GM10266 (cell line): Measurements from ENCODE around the gene PPP1R8.
"Not testable (repeated sequence)": the region's sequence is repeated elsewhere in the genome, so short reads cannot be mapped to it uniquely, and the experiment has no call there.

Source experiments
- DNase-seq: peaks from one replicate; pipeline ENCODE4 v3.0.0; 2012; ENCODE audit errors: extremely low spot score
- CTCF ChIP-seq: IDR thresholded peaks from 2 replicates; pipeline ENCODE4 v1.5.1; 2012; ENCODE audit warnings: mild to moderate bottlenecking, low read depth; ENCODE audit not compliant: control insufficient read depth, insufficient read depth; ENCODE audit errors: missing control alignments

PPP1R8 gene

DNA sequence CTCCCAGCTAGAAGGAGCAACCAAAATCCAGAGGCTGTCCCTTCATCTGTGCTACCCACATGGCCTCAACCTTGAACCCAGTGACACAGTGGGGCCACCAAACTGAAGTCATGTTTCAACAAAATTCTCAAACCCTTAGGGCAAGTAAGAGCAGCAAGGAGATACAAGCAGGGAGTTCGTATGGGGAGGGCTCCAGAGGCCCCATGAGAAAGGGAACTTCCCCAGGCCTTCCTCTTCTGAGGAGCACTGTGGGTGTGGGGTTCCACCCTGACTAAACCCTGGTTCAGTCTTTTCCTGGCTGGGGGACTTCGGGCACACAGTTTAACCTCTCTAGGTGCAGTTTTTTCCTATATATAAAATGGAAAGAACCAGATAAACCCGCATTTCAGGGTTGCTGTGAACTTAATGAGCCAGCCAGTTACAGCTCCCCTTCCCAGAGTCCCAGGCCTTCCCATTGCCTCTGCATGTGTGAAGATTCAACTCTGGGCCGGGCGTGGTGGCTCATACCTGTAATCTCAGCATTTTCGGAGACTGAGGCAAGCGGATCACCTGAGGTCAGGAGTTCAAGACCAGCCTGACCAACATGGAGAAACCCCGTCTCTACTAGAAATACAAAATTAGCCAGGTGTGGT lies 33.8 kb downstream of the PPP1R8 start:
- DNase-seq = peak; percentile 69
- no peak for TF ChIP-seq CTCF

- no peak for TF ChIP-seq CTCF
- no peak for DNase-seq
Observed at GRCh38 chr1:27865821-27866220, 35.2 kb downstream of the PPP1R8 start.

DNA sequence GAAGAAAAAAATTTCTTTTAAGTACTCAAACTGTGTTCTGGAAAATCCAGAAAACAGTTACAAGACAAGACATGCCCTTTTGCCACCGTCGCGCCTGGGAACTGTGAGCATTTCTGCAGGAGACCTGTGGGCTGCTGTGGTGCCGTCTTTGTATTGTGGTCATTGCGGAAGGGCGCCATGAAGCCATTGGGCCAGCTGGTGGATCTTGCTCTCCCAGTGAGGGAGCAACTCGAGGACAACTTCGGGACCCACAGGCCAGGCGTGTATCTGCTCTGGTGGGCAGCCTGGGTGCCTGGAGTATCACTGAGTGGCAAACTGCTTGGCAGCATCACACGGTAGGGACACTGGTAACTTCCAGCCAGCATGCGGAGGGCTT lies 38.0 kb downstream of the PPP1R8 start:
- no peak for DNase-seq
- no peak for TF ChIP-seq CTCF

- no peak for TF ChIP-seq CTCF
- peak; percentile 55 for DNase-seq
Observed at GRCh38 chr1:27868932-27869718, 38.5 kb downstream of the PPP1R8 start.

DNA sequence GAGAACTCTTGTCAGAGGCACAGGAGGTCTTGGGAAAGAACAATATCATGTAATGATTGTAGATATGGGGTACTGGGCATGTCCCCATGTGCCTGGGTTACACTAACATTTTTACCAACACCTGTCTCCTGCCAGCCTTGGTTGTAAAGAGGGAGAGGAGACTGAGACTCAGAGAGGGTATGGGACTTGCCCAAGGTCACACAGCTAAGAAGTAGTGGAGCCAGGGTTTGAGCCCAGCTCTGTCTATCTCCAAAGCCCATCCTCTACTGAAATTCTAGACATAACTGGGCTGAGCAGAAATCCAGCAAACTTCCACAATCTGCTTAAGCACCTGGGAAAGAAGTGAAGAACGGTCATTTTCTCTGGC lies 39.1 kb downstream of the PPP1R8 start:
- no peak for DNase-seq
- no peak for TF ChIP-seq CTCF

DNA sequence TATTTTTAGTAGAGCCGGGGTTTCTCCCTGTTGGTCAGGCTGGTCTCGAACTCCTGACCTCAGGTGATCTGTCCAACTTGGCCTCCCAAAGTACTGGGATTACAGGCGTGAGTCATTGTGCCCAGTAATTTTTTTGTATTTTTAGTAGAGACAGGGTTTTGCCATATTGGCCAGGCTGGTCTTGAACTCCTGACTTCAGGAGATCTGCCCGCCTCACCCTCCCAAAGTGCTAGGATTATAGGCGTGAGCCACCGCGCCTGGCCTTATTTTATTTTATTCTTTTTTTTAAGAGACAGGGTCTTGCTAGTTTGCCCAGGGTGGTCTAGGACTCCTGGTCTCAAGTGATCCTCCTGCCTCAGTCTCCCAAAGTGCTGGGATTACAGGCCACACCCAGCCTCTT lies 40.5 kb downstream of the PPP1R8 start:
- not testable (repeated sequence) for DNase-seq

DNA sequence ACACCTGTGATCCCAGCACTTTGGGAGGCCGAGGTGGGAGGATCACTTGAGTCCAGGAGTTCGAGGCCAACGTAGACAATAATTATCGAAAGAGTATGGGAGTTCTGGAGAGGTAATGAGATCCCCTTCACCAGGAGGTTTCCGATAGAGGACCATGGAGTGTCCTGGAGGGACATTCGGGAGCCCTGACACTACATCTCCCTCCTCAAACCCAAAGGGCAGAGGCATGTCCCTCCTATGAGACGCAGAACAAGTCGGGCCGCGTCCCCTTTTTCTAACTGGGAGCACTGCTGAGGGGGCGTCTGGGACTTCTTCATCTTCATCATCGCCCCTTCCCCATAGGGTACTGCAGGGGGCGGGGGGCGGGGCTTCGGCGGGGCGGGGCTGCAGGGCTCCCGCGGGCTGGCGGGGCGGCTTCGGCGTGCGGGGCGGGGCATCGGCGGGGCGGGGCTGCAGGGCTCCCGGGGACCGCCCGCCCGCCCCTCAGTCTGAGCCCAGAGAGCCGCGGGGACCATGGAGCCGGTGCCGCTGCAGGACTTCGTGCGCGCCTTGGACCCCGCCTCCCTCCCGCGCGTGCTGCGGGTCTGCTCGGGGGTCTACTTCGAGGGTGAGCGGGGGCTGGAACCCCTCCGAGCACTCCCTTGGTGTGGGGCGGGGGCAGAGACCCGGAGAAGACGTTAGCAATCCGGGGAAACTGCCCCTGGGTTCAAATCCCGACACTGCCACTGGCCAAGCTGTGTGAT lies 41.6 kb downstream of the PPP1R8 start, which contains the start of gene THEMIS2:
Gene THEMIS2, plus strand, starts transcription at position 486 of the 743 bp plus-strand sequence. Its CDS starts 28 bp downstream, at position 514.
- TF ChIP-seq CTCF = no peak
- peak; percentile 90 for DNase-seq
